ENCODE measurements around the gene RAC2. TPM values are rescaled to one million over a fixed set of nuclear protein-coding genes. Genes with fewer than 3 reads are reported as not detected.

Gene RAC2
- total and polyA plus RNA-seq, 2 experiments from 2014 or later: 0.98 to 2.0 TPM

GRCh38 chr22:37195921-37196320 is 48.1 kb downstream of the RAC2 start:
- Histone ChIP-seq H3K4me3 (no peak overlapping the region), H3K4me1 (ENCODE audit: low read depth) (peaks cover 2% of the 10 kb centered on the region), H3K27ac (no peak overlapping the region), H3K9me3 (ENCODE audit: low read depth) (no peaks in the 10 kb centered on the region), H3K36me3 (no peaks in the 10 kb centered on the region), H3K27me3 (no peaks in the 10 kb centered on the region)
- peak in 1 of 2 donors; percentile 55 for DNase-seq (ENCODE audit: low read depth in 1 of 2, low spot score in 1 of 2)
- TF ChIP-seq CTCF (IDR thresholded peaks at IDR 0.05; ENCODE audit: low read depth, low read length): no peak

GRCh38 chr22:37194750-37195149 is 49.3 kb downstream of the RAC2 start:
- Histone ChIP-seq H3K27ac (no peak overlapping the region), H3K9me3 (ENCODE audit: low read depth) (no peaks in the 10 kb centered on the region), H3K4me1 (ENCODE audit: low read depth) (peaks cover 13% of the 10 kb centered on the region), H3K27me3 (no peaks in the 10 kb centered on the region), H3K4me3 (no peak overlapping the region), H3K36me3 (no peaks in the 10 kb centered on the region)
- no peak for DNase-seq (ENCODE audit: low read depth in 1 of 2, low spot score in 1 of 2)
- TF ChIP-seq CTCF (IDR thresholded peaks at IDR 0.05; ENCODE audit: low read depth, low read length): no peak

GRCh38 chr22:37193629-37194191 is 50.4 kb downstream of the RAC2 start:
- TF ChIP-seq CTCF (IDR thresholded peaks at IDR 0.05; ENCODE audit: low read depth, low read length): no peak
- H3K27ac ChIP-seq: no peak overlapping the region

GRCh38 chr22:37192741-37193140 is 51.3 kb downstream of the RAC2 start:
- Histone ChIP-seq H3K27ac (no peak overlapping the region), H3K4me3 (no peak overlapping the region)

More at GRCh38 chr22:37193629-37194191, 50.4 kb downstream of the RAC2 start:
- Histone ChIP-seq H3K36me3 (no peaks in the 10 kb centered on the region), H3K4me1 (ENCODE audit: low read depth) (peaks cover 23% of the 10 kb centered on the region), H3K4me3 (no peak overlapping the region), H3K9me3 (ENCODE audit: low read depth) (no peaks in the 10 kb centered on the region), H3K27me3 (no peaks in the 10 kb centered on the region)
- peak in 1 of 2 donors; percentile 58 for DNase-seq (ENCODE audit: low read depth in 1 of 2, low spot score in 1 of 2)

GRCh38 chr22:37192204-37192603 is 51.9 kb downstream of the RAC2 start:
- no peak for TF ChIP-seq CTCF (IDR thresholded peaks at IDR 0.05; ENCODE audit: low read depth, low read length)
- Histone ChIP-seq H3K27me3 (no peaks in the 10 kb centered on the region), H3K36me3 (no peaks in the 10 kb centered on the region), H3K4me1 (ENCODE audit: low read depth) (peaks cover 35% of the 10 kb centered on the region), H3K27ac (no peak overlapping the region), H3K4me3 (no peak overlapping the region), H3K9me3 (ENCODE audit: low read depth) (no peaks in the 10 kb centered on the region)
- no peak for DNase-seq (ENCODE audit: low read depth in 1 of 2, low spot score in 1 of 2)

More at GRCh38 chr22:37192741-37193140, 51.3 kb downstream of the RAC2 start:
- TF ChIP-seq CTCF (IDR thresholded peaks at IDR 0.05; ENCODE audit: low read depth, low read length): no peak
- H3K36me3 ChIP-seq: no peaks in the 10 kb centered on the region
- no peak for DNase-seq (ENCODE audit: low read depth in 1 of 2, low spot score in 1 of 2)
- H3K27me3 ChIP-seq: no peaks in the 10 kb centered on the region
- no peaks in the 10 kb centered on the region for H3K9me3 ChIP-seq (ENCODE audit: low read depth)
- H3K4me1 ChIP-seq (ENCODE audit: low read depth): peaks cover 31% of the 10 kb centered on the region
